Measurements from ENCODE around the gene URB2. TPM values are rescaled to one million over a fixed set of nuclear protein-coding genes. Genes with fewer than 3 reads are reported as not detected.

The URB2 gene
- polyA plus RNA-seq, 1 experiment: 6.4 TPM

- Histone ChIP-seq H3K27me3 (ENCODE audit: control insufficient read depth, insufficient read depth, low read length) (no peaks in the 10 kb centered on the region), H3K27ac (ENCODE audit: low read depth, low read length) (no peak overlapping the region), H3K4me3 (ENCODE audit: low read depth, low read length) (no peak overlapping the region), H3K9me3 (ENCODE audit: control insufficient read depth, insufficient read depth, low read length) (no peaks in the 10 kb centered on the region)
- POLR2A ChIA-PET: no interaction called here
- no peak for DNase-seq (ENCODE audit: low read depth, low spot score)
- no peak for TF ChIP-seq CTCF (IDR thresholded peaks at IDR 0.05; ENCODE audit: low read depth, low read length)
- CTCF ChIA-PET: interaction anchor here (1.1 to 3.0 kb wide), 2 partner anchors 11 kb away, joined by 3 to 9 read pairs; no protein-coding TSS in a partner anchor
These were observed 24.0 kb downstream of the URB2 start for GRCh38 chr1:229650045-229650444.

GRCh38 chr1:229651546-229651945 is 25.5 kb downstream of the URB2 start:
- no peak for TF ChIP-seq CTCF (IDR thresholded peaks at IDR 0.05; ENCODE audit: low read depth, low read length)
- H3K9me3 ChIP-seq (ENCODE audit: control insufficient read depth, insufficient read depth, low read length): no peaks in the 10 kb centered on the region
- DNase-seq (ENCODE audit: low read depth, low spot score): no peak
- no peak overlapping the region for H3K4me3 ChIP-seq (ENCODE audit: low read depth, low read length)
- H3K27me3 ChIP-seq (ENCODE audit: control insufficient read depth, insufficient read depth, low read length): no peaks in the 10 kb centered on the region
- POLR2A ChIA-PET: no interaction called here
- no peak overlapping the region for H3K27ac ChIP-seq (ENCODE audit: low read depth, low read length)
- CTCF ChIA-PET: interaction anchor here (3.0 kb wide), 1 partner anchor 10 kb away, joined by 9 read pairs; no protein-coding TSS in a partner anchor

- Histone ChIP-seq H3K27me3 (ENCODE audit: control insufficient read depth, insufficient read depth, low read length) (no peaks in the 10 kb centered on the region), H3K4me3 (ENCODE audit: low read depth, low read length) (no peak overlapping the region), H3K9me3 (ENCODE audit: control insufficient read depth, insufficient read depth, low read length) (no peaks in the 10 kb centered on the region), H3K27ac (ENCODE audit: low read depth, low read length) (no peak overlapping the region)
- no peak for DNase-seq (ENCODE audit: low read depth, low spot score)
- CTCF ChIA-PET: no interaction called here
- TF ChIP-seq CTCF (IDR thresholded peaks at IDR 0.05; ENCODE audit: low read depth, low read length): no peak
- POLR2A ChIA-PET: no interaction called here
These were observed 27.4 kb downstream of the URB2 start for GRCh38 chr1:229653420-229653819.

GRCh38 chr1:229655781-229656180 is 29.7 kb downstream of the URB2 start:
- CTCF ChIA-PET: no interaction called here
- POLR2A ChIA-PET: no interaction called here

More at GRCh38 chr1:229655781-229656180, 29.7 kb downstream of the URB2 start:
- no peak for DNase-seq (ENCODE audit: low read depth, low spot score)
- H3K27ac ChIP-seq (ENCODE audit: low read depth, low read length): no peak overlapping the region
- no peaks in the 10 kb centered on the region for H3K27me3 ChIP-seq (ENCODE audit: control insufficient read depth, insufficient read depth, low read length)
- no peak for TF ChIP-seq CTCF (IDR thresholded peaks at IDR 0.05; ENCODE audit: low read depth, low read length)
- no peak overlapping the region for H3K4me3 ChIP-seq (ENCODE audit: low read depth, low read length)
- no peaks in the 10 kb centered on the region for H3K9me3 ChIP-seq (ENCODE audit: control insufficient read depth, insufficient read depth, low read length)
